IMR-90 (cell line): ENCODE data around the gene PPP1R13B. TPM values are rescaled to one million over a fixed set of nuclear protein-coding genes. Genes with fewer than 3 reads are reported as not detected.

Experiments used
- ATAC-seq: fragments of 200-7000 bp; cut with Tn5 transposase; 2 replicates; pipeline ENCODE4 v1.9.1; 2020; ENCODE audit warnings: low read depth, mild to moderate bottlenecking, moderate library complexity
- BruUV-seq: library from RNA; stranded (reverse); fragments of 400-500 nt; replicated peaks from 2 replicates; lab custom pipeline; 2021; lab: Mats Ljungman, UMichigan
- CTCF ChIA-PET: fragments of 300-600 bp; formaldehyde crosslinking; extraction: SDS; loops from one replicate; lab custom pipeline; 2021; ENCODE audit warnings: antibody characterized with exemption; lab: Yijun Ruan, JAX
- POLR2A ChIA-PET: fragments of 300-600 bp; sonication (Branson Sonifier 250); formaldehyde crosslinking; loops from one replicate; lab custom pipeline; 2022; ENCODE audit warnings: antibody characterized with exemption; ENCODE audit not compliant: unreplicated experiment; lab: Charles Lee
- DNase-seq: peaks from one replicate; pipeline ENCODE4 v3.0.0; 2013
- H2AFZ ChIP-seq: replicated peaks from 2 replicates; pipeline ENCODE3; 2013; ENCODE audit warnings: low read length, mild to moderate bottlenecking; ENCODE audit not compliant: poor library complexity
- H2AK5ac ChIP-seq: 2 replicates; pipeline ENCODE4 v1.6.1; 2013; ENCODE audit warnings: low read depth, low read length, inconsistent platforms
- H2AK9ac ChIP-seq: replicated peaks from 2 replicates; pipeline ENCODE3; 2013; ENCODE audit warnings: mild to moderate bottlenecking, low read depth, low read length, moderate library complexity; ENCODE audit not compliant: poor library complexity
- H2BK120ac ChIP-seq: 2 replicates; pipeline ENCODE4 v1.6.1; 2013; ENCODE audit warnings: low read depth, low read length, inconsistent platforms
- H2BK15ac ChIP-seq: 3 replicates; pipeline ENCODE4 v1.6.1; 2013; ENCODE audit warnings: low read depth, low read length, inconsistent platforms
- H2BK20ac ChIP-seq: 2 replicates; pipeline ENCODE4 v1.6.1; 2013; ENCODE audit warnings: low read depth, mild to moderate bottlenecking, inconsistent platforms, low read length, moderate library complexity
- H2BK5ac ChIP-seq: 2 replicates; pipeline ENCODE4 v1.6.1; 2013; ENCODE audit warnings: mild to moderate bottlenecking, low read depth, low read length, inconsistent platforms; ENCODE audit not compliant: poor library complexity, severe bottlenecking
- H3K14ac ChIP-seq: replicated peaks from 2 replicates; pipeline ENCODE4 v1.6.1; 2013; ENCODE audit warnings: low read depth, low read length, inconsistent platforms
- H3K18ac ChIP-seq: 2 replicates; pipeline ENCODE4 v1.6.1; 2013; ENCODE audit warnings: low read depth, low read length, control low read depth
- H3K23ac ChIP-seq: 2 replicates; pipeline ENCODE4 v1.6.1; 2013; ENCODE audit warnings: low read depth, low read length, inconsistent platforms
- H3K27ac ChIP-seq: 2 replicates; pipeline ENCODE4 v1.5.1; 2013; ENCODE audit warnings: mild to moderate bottlenecking, control low read depth, low read length; ENCODE audit not compliant: insufficient read depth
- H3K27me3 ChIP-seq: 2 replicates; pipeline ENCODE4 v1.6.1; 2013; ENCODE audit warnings: low read length; ENCODE audit not compliant: control insufficient read depth, insufficient read depth
- H3K36me3 ChIP-seq: 2 replicates; pipeline ENCODE4 v1.6.1; 2013; ENCODE audit warnings: low read length, mixed read lengths; ENCODE audit not compliant: control insufficient read depth, insufficient read depth
- H3K4ac ChIP-seq: 2 replicates; pipeline ENCODE4 v1.6.1; 2013; ENCODE audit warnings: low read depth, low read length, inconsistent platforms
- H3K4me1 ChIP-seq: 2 replicates; pipeline ENCODE4 v1.6.1; 2013; ENCODE audit warnings: low read length, mixed read lengths; ENCODE audit not compliant: control insufficient read depth, insufficient read depth
- H3K4me2 ChIP-seq: 2 replicates; pipeline ENCODE4 v1.6.1; 2013; ENCODE audit warnings: low read depth, mild to moderate bottlenecking, control low read depth, low read length, moderate library complexity
- H3K4me3 ChIP-seq: 2 replicates; pipeline ENCODE4 v1.5.1; 2013; ENCODE audit warnings: low read depth, mild to moderate bottlenecking, control low read depth, low read length, moderate library complexity; ENCODE audit not compliant: insufficient read depth
- H3K56ac ChIP-seq: 2 replicates; pipeline ENCODE4 v1.6.1; 2013; ENCODE audit warnings: low read length, inconsistent platforms; ENCODE audit not compliant: insufficient read depth; ENCODE audit errors: extremely low read depth
- H3K79me1 ChIP-seq, 2 experiments: 2 replicates each; pipeline ENCODE4 v1.6.1; 2013; ENCODE audit warnings: low read length in 2 of 2, inconsistent platforms in 1 of 2, low read depth in 1 of 2
- H3K9ac ChIP-seq: 2 replicates; pipeline ENCODE4 v1.6.1; 2013; ENCODE audit warnings: low read depth, low read length, control low read depth
- H3K9me1 ChIP-seq: 2 replicates; pipeline ENCODE4 v1.6.1; 2013; ENCODE audit warnings: low read length, inconsistent platforms; ENCODE audit not compliant: insufficient read depth
- H3K9me3 ChIP-seq: 2 replicates; pipeline ENCODE4 v1.6.1; 2013; ENCODE audit warnings: low read length; ENCODE audit not compliant: control insufficient read depth, insufficient read depth
- H4K20me1 ChIP-seq: 2 replicates; pipeline ENCODE4 v1.6.1; 2013; ENCODE audit warnings: low read length, inconsistent platforms; ENCODE audit not compliant: insufficient read depth
- H4K5ac ChIP-seq: 2 replicates; pipeline ENCODE4 v1.6.1; 2013; ENCODE audit warnings: mild to moderate bottlenecking, low read depth, low read length, control low read depth
- H4K8ac ChIP-seq, 2 experiments: 2 replicates each; pipeline ENCODE4 v1.6.1; 2013; ENCODE audit warnings: low read depth in 2 of 2, low read length in 2 of 2, control low read depth in 1 of 2, inconsistent platforms in 1 of 2
- H4K91ac ChIP-seq: 2 replicates; pipeline ENCODE4 v1.6.1; 2013; ENCODE audit warnings: low read depth, low read length, inconsistent platforms; ENCODE audit not compliant: insufficient read depth
- BHLHE40 ChIP-seq: fragments of 150-350 bp; IDR thresholded peaks from 2 replicates; pipeline ENCODE4 v1.6.1; 2016; ENCODE audit warnings: mild to moderate bottlenecking, low read depth, low read length
- CTCF ChIP-seq: conservative IDR thresholded peaks from 2 replicates; pipeline ENCODE4 v1.5.1; 2012; ENCODE audit warnings: mild to moderate bottlenecking, low read depth, low read length, improper control_type of control experiment
- MAZ ChIP-seq: IDR thresholded peaks from 2 replicates; pipeline ENCODE4 v1.6.1; 2012; ENCODE audit warnings: low read depth, mild to moderate bottlenecking, low read length, improper control_type of control experiment, moderate library complexity, borderline replicate concordance
- POLR2A ChIP-seq: IDR thresholded peaks from 2 replicates; pipeline ENCODE4 v1.6.1; 2012; ENCODE audit warnings: mild to moderate bottlenecking, low read depth, low read length
- RAD21 ChIP-seq: IDR thresholded peaks from 2 replicates; pipeline ENCODE4 v1.6.1; 2012; ENCODE audit warnings: low read length, improper control_type of control experiment
- WGBS, 2 experiments: methylation state at CpG; one replicate each; pipeline versions ENCODE4 v1.1.5 to v1.1.7; 2013; ENCODE audit warnings: missing lambda C conversion rate in 2 of 2; ENCODE audit not compliant: insufficient read length in 1 of 2; ENCODE audit errors: extremely low coverage in 2 of 2; 5-methylcytosine and 5-hydroxymethylcytosine counted together
- dilution Hi-C: fragments of 300-500 bp; cut with HindIII; formaldehyde crosslinking; loops from one replicate; pipeline ENCODE4 v1.14.3; 2018; ENCODE audit warnings: low sequenced_read_pairs; ENCODE audit not compliant: unreplicated experiment
- in situ Hi-C: fragments of 300-500 bp; cut with MboI; formaldehyde crosslinking; loops from 3 replicates; pipeline ENCODE4 v1.14.3; 2019; ENCODE audit warnings: low sequenced_read_pairs, inconsistent platforms, mixed read lengths
- intact Hi-C: fragments of 100-400 bp; cut with micrococcal nuclease; formaldehyde crosslinking; loops from 2 replicates; pipeline ENCODE4 v1.10.0; 2022
- polyA plus RNA-seq, 3 experiments: library from polyadenylated mRNA; depleted of rRNA; stranded (reverse); fragments of >200 nt; gene quantifications; 2 replicates each; pipeline ENCODE4 v1.2.3, GENCODE V29; 2012; ENCODE audit warnings: low replicate concordance in 1 of 3
- total RNA-seq: library from RNA; depleted of rRNA; stranded (reverse); fragments of >200 nt; gene quantifications from 2 replicates; pipeline ENCODE4 v1.2.3, GENCODE V29; 2012
- TF ChIP-seq, protein P1 (sequence below): fragments of 150-350 bp; IDR thresholded peaks from 2 replicates; pipeline ENCODE4 v1.6.1; 2016; ENCODE audit warnings: low read depth, mild to moderate bottlenecking, low read length, moderate library complexity, borderline replicate concordance

PPP1R13B gene
- total and polyA plus RNA-seq, 2 of the 4 experiments (the other 2 are of a cell fraction), result 1.6 to 2.8 TPM

GRCh38 chr14:103715052-103716000 lies 132.0 kb downstream of the PPP1R13B start, which contains the start of the genes XRCC3 and ZFYVE21 (continued):
- TF ChIP-seq, protein P1, sequence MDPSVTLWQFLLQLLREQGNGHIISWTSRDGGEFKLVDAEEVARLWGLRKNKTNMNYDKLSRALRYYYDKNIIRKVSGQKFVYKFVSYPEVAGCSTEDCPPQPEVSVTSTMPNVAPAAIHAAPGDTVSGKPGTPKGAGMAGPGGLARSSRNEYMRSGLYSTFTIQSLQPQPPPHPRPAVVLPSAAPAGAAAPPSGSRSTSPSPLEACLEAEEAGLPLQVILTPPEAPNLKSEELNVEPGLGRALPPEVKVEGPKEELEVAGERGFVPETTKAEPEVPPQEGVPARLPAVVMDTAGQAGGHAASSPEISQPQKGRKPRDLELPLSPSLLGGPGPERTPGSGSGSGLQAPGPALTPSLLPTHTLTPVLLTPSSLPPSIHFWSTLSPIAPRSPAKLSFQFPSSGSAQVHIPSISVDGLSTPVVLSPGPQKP, result no peak

- Histone ChIP-seq H2BK120ac (no peak overlapping the region), H3K36me3 (peaks cover 4% of the 10 kb centered on the region; the same call in 1 of the 2 replicates), H3K9me1 (peaks cover 4% of the 10 kb centered on the region), H3K79me1 (peaks cover 28 to 75% of the 10 kb centered on the region in 2 experiments), H2BK20ac (no peak overlapping the region), H3K4ac (no peak overlapping the region), H3K9me3 (no peaks in the 10 kb centered on the region), H4K91ac (no peak overlapping the region), H3K4me3 (no peak overlapping the region), H3K18ac (no peak overlapping the region), H4K20me1 (peaks cover 32% of the 10 kb centered on the region), H3K56ac (no peak overlapping the region), H2AK5ac (no peak overlapping the region), H4K8ac (peak overlapping the region in 1 of 2 experiments; percentile 35; a peak in 1 of 4 replicates), H3K4me1 (peaks cover 10% of the 10 kb centered on the region), H2AK9ac (no peak overlapping the region), H3K4me2 (peak overlapping the region; percentile 37), H4K5ac (no peak overlapping the region), H3K9ac (no peak overlapping the region), H3K14ac (no peak overlapping the region), H2BK15ac (no peak overlapping the region), H3K23ac (0 out of 2 replicates have a peak overlapping the region, but pooled peaks have one; percentile 33), H3K27me3 (no peaks in the 10 kb centered on the region), H2AFZ (no peak overlapping the region), H2BK5ac (no peak overlapping the region), H3K27ac (no peak overlapping the region)
- no TSS peak for BruUV-seq
- CTCF ChIA-PET, result no interaction called here
- in situ Hi-C loops, result no loop called here
- WGBS, 2 experiments, result 58% methylated on average over 5 of the region's 16 CpGs; no CpG with 5 or more reads in 1 of the 2 experiments
- DNase-seq, result no peak
- dilution Hi-C loops, result no loop called here
- no peak for ATAC-seq
- POLR2A ChIA-PET, result no interaction called here
- no peak for TF ChIP-seq BHLHE40
- TF ChIP-seq RAD21, result no peak
- TF ChIP-seq POLR2A, result no peak
- TF ChIP-seq MAZ, result no peak
- no peak for TF ChIP-seq CTCF
- intact Hi-C loops, result no loop called here
These were observed 133.2 kb downstream of the PPP1R13B start for GRCh38 chr14:103714063-103714724.
